GM19035 (cell line): ENCODE data around the gene NIT1.
"Not testable (repeated sequence)": the region's sequence is repeated elsewhere in the genome, so short reads cannot be mapped to it uniquely, and the experiment has no call there.

Experiments
- ATAC-seq: cut with Tn5 transposase; IDR thresholded peaks from one replicate; pipeline ENCODE4 v1.9.1; 2021; ENCODE audit not compliant: unreplicated experiment

The NIT1 gene

GRCh38 chr1:161111527-161111926, 6.4 kb upstream of the NIT1 start:
- ATAC-seq, result no peak

- no peak for ATAC-seq
Observed at GRCh38 chr1:161113915-161114314, 4.0 kb upstream of the NIT1 start.

GRCh38 chr1:161114556-161114955, 3.3 kb upstream of the NIT1 start:
- no peak for ATAC-seq

GRCh38 chr1:161115132-161115711, 2.7 kb upstream of the NIT1 start:
- no peak for ATAC-seq

GRCh38 chr1:161115961-161116360, 1.9 kb upstream of the NIT1 start:
- ATAC-seq, result not testable (repeated sequence)

GRCh38 chr1:161119092-161119903, 1.4 kb downstream of the NIT1 start:
- peak; percentile 56 for ATAC-seq

GRCh38 chr1:161121042-161121650, 3.2 kb downstream of the NIT1 start:
- no peak for ATAC-seq

GRCh38 chr1:161121834-161122233, 3.9 kb downstream of the NIT1 start:
- ATAC-seq, result no peak

GRCh38 chr1:161122967-161123366, 5.1 kb downstream of the NIT1 start:
- ATAC-seq, result no peak

GRCh38 chr1:161127649-161128048, 9.7 kb downstream of the NIT1 start:
- ATAC-seq, result no peak

- ATAC-seq, result no peak
Observed at GRCh38 chr1:161128591-161129420, 10.9 kb downstream of the NIT1 start.

GRCh38 chr1:161130266-161130665, 12.4 kb downstream of the NIT1 start:
- no peak for ATAC-seq

GRCh38 chr1:161131523-161132409, 13.9 kb downstream of the NIT1 start:
- ATAC-seq, result no peak

- ATAC-seq, result peak; percentile 96
Observed at GRCh38 chr1:161132410-161133219, 14.7 kb downstream of the NIT1 start, which contains the start of gene DEDD. Gene DEDD, minus strand, starts transcription at chr1:161132667. Its CDS starts 8,205 bp downstream, at chr1:161124462.

- peak; percentile 5 for ATAC-seq
Observed at GRCh38 chr1:161133220-161133740, 15.4 kb downstream of the NIT1 start.

GRCh38 chr1:161137881-161138280, 20.0 kb downstream of the NIT1 start:
- ATAC-seq, result no peak

GRCh38 chr1:161138431-161138830, 20.5 kb downstream of the NIT1 start:
- no peak for ATAC-seq

- ATAC-seq, result no peak
Observed at GRCh38 chr1:161139766-161140165, 21.9 kb downstream of the NIT1 start.

GRCh38 chr1:161140755-161141400, 23.0 kb downstream of the NIT1 start:
- ATAC-seq, result no peak
